NB4 (cell line): ENCODE measurements around the gene ANKH.

Source experiments
- CTCF ChIP-seq: IDR thresholded peaks from one replicate; pipeline ENCODE4 v1.5.1; 2012; ENCODE audit warnings: low read depth, low read length
- MYC ChIP-seq: IDR thresholded peaks from 2 replicates; pipeline ENCODE4 v1.6.1; 2011; ENCODE audit warnings: low read depth, low read length
- POLR2A ChIP-seq: IDR thresholded peaks from 2 replicates; pipeline ENCODE4 v1.6.1; 2011; ENCODE audit warnings: mild to moderate bottlenecking; ENCODE audit not compliant: insufficient read length; ENCODE audit errors: extremely low read depth

GRCh38 chr5:14783691-14784090, 87.9 kb downstream of the ANKH start:
- TF ChIP-seq POLR2A, result no peak
- no peak for TF ChIP-seq CTCF
- no peak for TF ChIP-seq MYC
